Liver (tissue), 9 donors: Measurements from ENCODE around the gene HSD17B12. TPM values are rescaled to one million over a fixed set of nuclear protein-coding genes. Genes with fewer than 3 reads are reported as not detected.

Experiments used
- DNase-seq: peaks from one replicate; pipeline ENCODE4 v3.0.0-alpha.2; 2017; ENCODE audit warnings: low spot score
- H3K27ac ChIP-seq, 2 donors: one replicate each; pipeline ENCODE4 v1.7.0; 2013; ENCODE audit warnings: inconsistent platforms in 2 of 2, low read length in 2 of 2, control low read depth in 1 of 2, low read depth in 1 of 2, mild to moderate bottlenecking in 1 of 2
- H3K27me3 ChIP-seq, 4 donors: one replicate each; pipeline versions ENCODE4 v1.6.1 to v1.7.0; 2013; ENCODE audit warnings: low read length in 3 of 4, inconsistent platforms in 1 of 4, mild to moderate bottlenecking in 1 of 4, moderate library complexity in 1 of 4; ENCODE audit not compliant: control insufficient read depth in 4 of 4, insufficient read depth in 4 of 4
- H3K36me3 ChIP-seq, 4 donors: one replicate each; pipeline versions ENCODE4 v1.6.1 to v1.7.0; 2013; ENCODE audit warnings: low read length in 3 of 4, mild to moderate bottlenecking in 3 of 4, low read depth in 1 of 4, moderate library complexity in 1 of 4; ENCODE audit not compliant: control insufficient read depth in 4 of 4, insufficient read depth in 3 of 4
- H3K4me1 ChIP-seq, 4 donors: one replicate each; pipeline versions ENCODE4 v1.6.1 to v1.7.0; 2013; ENCODE audit warnings: low read length in 3 of 4, mild to moderate bottlenecking in 3 of 4, moderate library complexity in 1 of 4; ENCODE audit not compliant: control insufficient read depth in 4 of 4, insufficient read depth in 4 of 4
- H3K4me3 ChIP-seq, 3 donors: one replicate each; pipeline versions ENCODE4 v1.6.1 to v1.7.0; 2013; ENCODE audit warnings: low read length in 3 of 3, control low read depth in 1 of 3, low read depth in 1 of 3, mild to moderate bottlenecking in 1 of 3
- H3K9ac ChIP-seq, 2 donors: one replicate each; pipeline ENCODE4 v1.7.0; 2013; ENCODE audit warnings: low read length in 2 of 2, mild to moderate bottlenecking in 2 of 2, moderate library complexity in 2 of 2, control low read depth in 1 of 2, low read depth in 1 of 2
- H3K9me3 ChIP-seq, 4 donors: one replicate each; pipeline versions ENCODE4 v1.6.1 to v1.7.0; 2013; ENCODE audit warnings: low read length in 3 of 4; ENCODE audit not compliant: control insufficient read depth in 4 of 4
- CTCF ChIP-seq: fragments of 150-350 bp; IDR thresholded peaks from 2 replicates; pipeline ENCODE4 v1.5.1; 2017; ENCODE audit warnings: improper control_type of control experiment, low read depth, low read length; ENCODE audit not compliant: missing input control
- EGR1 ChIP-seq, 2 donors: IDR thresholded peaks; 2 replicates each; pipeline ENCODE4 v1.6.1; 2016 to 2018; ENCODE audit warnings: antibody characterized with exemption in 2 of 2, low read depth in 2 of 2
- FOXA1 ChIP-seq: IDR thresholded peaks from 2 replicates; pipeline ENCODE4 v1.6.1; 2016; ENCODE audit warnings: antibody characterized with exemption
- FOXA2 ChIP-seq: IDR thresholded peaks from 2 replicates; pipeline ENCODE4 v1.6.1; 2016; ENCODE audit warnings: antibody characterized with exemption
- GABPA ChIP-seq, 2 donors: IDR thresholded peaks in 1 of 2; conservative IDR thresholded peaks in 1 of 2; 2 replicates each; pipeline ENCODE4 v1.6.1; 2016; ENCODE audit warnings: antibody characterized with exemption in 2 of 2, mild to moderate bottlenecking in 1 of 2, moderate library complexity in 1 of 2
- HNF4A ChIP-seq, 2 donors: conservative IDR thresholded peaks; 2 replicates each; pipeline ENCODE4 v1.6.1; 2016; ENCODE audit warnings: antibody characterized with exemption in 2 of 2, mild to moderate bottlenecking in 2 of 2
- HNF4G ChIP-seq: IDR thresholded peaks from 2 replicates; pipeline ENCODE4 v1.6.1; 2016; ENCODE audit warnings: antibody characterized with exemption
- JUND ChIP-seq, 2 donors: IDR thresholded peaks; 2 replicates each; pipeline ENCODE4 v1.6.1; 2016; ENCODE audit warnings: antibody characterized with exemption in 2 of 2
- NR2F2 ChIP-seq: IDR thresholded peaks from 2 replicates; pipeline ENCODE4 v1.6.1; 2016; ENCODE audit warnings: antibody characterized with exemption
- RAD21 ChIP-seq, 2 donors: IDR thresholded peaks; 2 replicates each; pipeline ENCODE4 v1.6.1; 2016; ENCODE audit warnings: antibody characterized with exemption in 2 of 2, mild to moderate bottlenecking in 2 of 2
- REST ChIP-seq: IDR thresholded peaks from 2 replicates; pipeline ENCODE4 v1.6.1; 2016; ENCODE audit warnings: antibody characterized with exemption, mild to moderate bottlenecking
- RXRA ChIP-seq, 2 donors: IDR thresholded peaks; 2 replicates each; pipeline ENCODE4 v1.6.1; 2017 to 2018; ENCODE audit warnings: antibody characterized with exemption in 2 of 2, mild to moderate bottlenecking in 1 of 2
- SP1 ChIP-seq: IDR thresholded peaks from 2 replicates; pipeline ENCODE4 v1.6.1; 2018; ENCODE audit warnings: antibody characterized with exemption, mild to moderate bottlenecking
- YY1 ChIP-seq: IDR thresholded peaks from 2 replicates; pipeline ENCODE4 v1.6.1; 2016; ENCODE audit warnings: antibody characterized with exemption, mild to moderate bottlenecking
- ZBTB33 ChIP-seq: IDR thresholded peaks from 2 replicates; pipeline ENCODE4 v1.6.1; 2016; ENCODE audit warnings: antibody characterized with exemption
- WGBS: extraction: QIAGEN DNeasy Blood & Tissue Kit; methylation state at CpG from one replicate; pipeline ENCODE4 v1.1.7; 2013; 5-methylcytosine and 5-hydroxymethylcytosine counted together
- polyA plus RNA-seq, 2 donors: library from polyadenylated mRNA; stranded (reverse) in 1 of 2; unstranded in 1 of 2; fragments of 200-250 nt in 1 of 2; fragments of >200 nt in 1 of 2; fragmentation: Nextera tagmentation in 1 of 2; extraction: Ambion mirVana in 1 of 2; gene quantifications; one replicate each; pipeline versions ENCODE4 v1.2.1 to v1.2.3, GENCODE V29; 2013 to 2015
- total RNA-seq, 2 donors: library from RNA; depleted of rRNA; stranded (reverse); fragments of >200 nt; gene quantifications; one replicate each; pipeline ENCODE4 v1.2.3, GENCODE V29; 2014
- donor health status: healthy.
- donor health status: healthy.
- donor health status: healthy.
- donor health status: healthy.
- donor health status: healthy.

HSD17B12 gene
- total and polyA plus RNA-seq, 4 donors, result 50.3 to 126 (median 68.3) TPM

- DNase-seq, result no peak
- Histone ChIP-seq H3K4me3 (no peak overlapping the region), H3K27me3 (no peaks in the 10 kb centered on the region), H3K9ac (no peak overlapping the region), H3K4me1 (no peaks in the 10 kb centered on the region), H3K27ac (no peak overlapping the region), H3K9me3 (no peaks in the 10 kb centered on the region), H3K36me3 (no peaks in the 10 kb centered on the region)
- TF ChIP-seq SP1, result no peak
- TF ChIP-seq REST, result no peak
- TF ChIP-seq CTCF, result no peak
- no peak for TF ChIP-seq FOXA2
- TF ChIP-seq NR2F2, result no peak
- TF ChIP-seq JUND (IDR thresholded peaks at IDR 0.05), result no peak
- no peak for TF ChIP-seq EGR1 (IDR thresholded peaks at IDR 0.05; ENCODE audit: low read depth in 2 of 2)
- TF ChIP-seq HNF4A (conservative IDR thresholded peaks at IDR 0.05), result no peak
- no peak for TF ChIP-seq HNF4G
- no peak for TF ChIP-seq GABPA (IDR thresholded peaks at IDR 0.05 in 1 of 2, conservative IDR thresholded peaks at IDR 0.05 in 1 of 2)
- TF ChIP-seq RXRA (IDR thresholded peaks at IDR 0.05), result no peak
- WGBS, result 98% methylated on average over 2 of the region's 2 CpGs
Measured at GRCh38 chr11:43748095-43748494, 67.6 kb downstream of the HSD17B12 start.

- Histone ChIP-seq H3K4me3 (no peak overlapping the region), H3K27me3 (no peaks in the 10 kb centered on the region), H3K36me3 (peaks cover 0 to 9% (median 7%) of the 10 kb centered on the region in 4 donors), H3K9me3 (no peaks in the 10 kb centered on the region), H3K4me1 (no peaks in the 10 kb centered on the region), H3K9ac (no peak overlapping the region), H3K27ac (no peak overlapping the region)
- no peak for DNase-seq
- 90% methylated on average over 4 of the region's 4 CpGs for WGBS
- TF ChIP-seq GABPA (IDR thresholded peaks at IDR 0.05 in 1 of 2, conservative IDR thresholded peaks at IDR 0.05 in 1 of 2) (no peak), FOXA2 (no peak), REST (no peak), FOXA1 (no peak), ZBTB33 (no peak), RAD21 (IDR thresholded peaks at IDR 0.05) (no peak), EGR1 (IDR thresholded peaks at IDR 0.05; ENCODE audit: low read depth in 2 of 2) (no peak), NR2F2 (no peak), YY1 (no peak), RXRA (IDR thresholded peaks at IDR 0.05) (no peak), HNF4G (no peak)
Measured at GRCh38 chr11:43751726-43752125, 71.2 kb downstream of the HSD17B12 start.
